ENCODE results near the gene IDH3B.

Gene IDH3B

DNA sequence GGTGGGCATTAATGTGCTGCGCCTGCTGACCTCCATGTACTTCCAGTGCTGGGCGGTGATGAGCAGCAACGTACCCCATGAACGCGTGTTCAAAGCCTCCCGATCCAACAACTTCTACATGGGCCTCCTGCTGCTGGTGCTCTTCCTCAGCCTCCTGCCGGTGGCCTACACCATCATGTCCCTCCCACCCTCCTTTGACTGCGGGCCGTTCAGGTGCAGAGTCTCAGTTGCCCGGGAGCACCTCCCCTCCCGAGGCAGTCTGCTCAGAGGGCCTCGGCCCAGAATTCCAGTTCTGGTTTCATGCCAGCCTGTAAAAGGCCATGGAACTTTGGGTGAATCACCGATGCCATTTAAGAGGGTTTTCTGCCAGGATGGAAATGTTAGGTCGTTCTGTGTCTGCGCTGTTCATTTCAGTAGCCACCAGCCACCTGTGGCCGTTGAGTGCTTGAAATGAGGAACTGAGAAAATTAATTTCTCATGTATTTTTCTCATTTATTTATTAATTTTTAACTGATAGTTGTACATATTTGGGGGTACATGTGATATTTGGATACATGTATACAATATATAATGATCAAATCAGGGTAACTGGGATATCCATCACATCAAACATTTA, 46.8 kb downstream of the IDH3B start:
- DNase-seq (ENCODE audit: low read depth) = no peak

- no peak for DNase-seq (ENCODE audit: low read depth)
Observed at GRCh38 chr20:2616634-2617033, 47.4 kb downstream of the IDH3B start.

- no peak for DNase-seq (ENCODE audit: low read depth)
Observed at GRCh38 chr20:2612073-2612472, 51.9 kb downstream of the IDH3B start.

DNA sequence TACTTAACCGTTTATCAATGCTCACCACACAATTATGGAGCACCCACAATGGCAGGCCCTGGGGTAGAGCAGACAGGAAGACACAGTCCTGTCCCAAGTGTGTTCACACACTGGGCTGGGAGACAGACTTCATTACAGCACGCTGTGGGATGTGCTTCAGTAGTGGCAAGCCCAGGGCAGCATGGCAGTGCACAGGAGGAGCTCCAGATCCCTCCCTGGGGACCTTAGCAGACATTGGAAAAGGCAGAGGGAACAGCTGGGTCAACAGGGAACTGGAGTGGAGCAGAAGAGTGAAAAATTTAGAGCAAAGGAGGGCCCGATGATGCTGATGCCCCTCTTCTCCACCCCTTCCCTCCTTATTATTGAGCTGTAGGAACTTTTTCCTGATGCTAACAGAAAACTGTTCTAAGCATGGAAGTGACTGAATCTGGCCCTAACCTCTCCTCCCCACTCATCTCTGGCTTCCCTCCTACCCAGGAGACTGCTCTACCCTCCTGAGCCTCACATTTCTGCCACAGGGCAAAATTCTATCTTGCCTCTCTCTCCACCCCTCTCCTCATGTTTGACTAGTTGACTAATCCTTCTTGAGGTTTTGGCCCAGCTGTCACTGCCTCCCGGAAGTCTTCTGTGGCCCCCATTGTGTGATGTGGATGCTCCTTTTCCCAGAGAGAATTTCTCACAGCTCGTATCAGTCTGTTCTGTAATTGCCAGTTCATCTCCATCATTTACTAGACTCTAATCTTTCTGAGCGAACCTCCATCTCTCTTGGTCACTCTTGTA, 52.9 kb downstream of the IDH3B start:
- no peak for DNase-seq (ENCODE audit: low read depth)

DNA sequence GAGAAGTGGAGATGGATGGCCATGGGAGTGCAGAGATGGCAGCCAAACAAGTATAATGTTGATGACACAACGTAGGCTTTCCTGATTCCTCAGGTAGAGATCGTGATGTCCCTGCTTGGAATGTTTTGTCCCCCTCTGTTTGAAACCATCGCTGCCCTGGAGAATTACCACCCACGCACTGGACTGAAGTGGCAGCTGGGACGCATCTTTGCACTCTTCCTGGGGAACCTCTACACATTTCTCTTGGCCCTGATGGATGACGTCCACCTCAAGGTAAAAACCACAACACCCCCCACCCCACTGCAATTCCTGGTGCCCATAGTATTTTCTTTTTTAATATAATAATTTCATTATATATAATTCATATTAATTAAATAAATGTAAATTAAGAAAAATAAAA, 53.7 kb downstream of the IDH3B start:
- no peak for DNase-seq (ENCODE audit: low read depth)
